Inflammatory macrophage (primary cell): ENCODE measurements around the gene TRIM26.
"Not testable (repeated sequence)": the region's sequence is repeated elsewhere in the genome, so short reads cannot be mapped to it uniquely, and the experiment has no call there.

Source experiments
- DNase-seq, 2 donors: peaks; one replicate each; pipeline ENCODE4 v3.0.0-alpha.2; 2020 to 2022

TRIM26 gene

GRCh38 chr6:30152910-30153610 lies 60.1 kb downstream of the TRIM26 start:
- peak; percentile 19 to 39 for DNase-seq

- no peak for DNase-seq
Measured at GRCh38 chr6:30152016-30152673, 61.1 kb downstream of the TRIM26 start.

GRCh38 chr6:30151580-30151979 lies 61.6 kb downstream of the TRIM26 start:
- no peak for DNase-seq

GRCh38 chr6:30150671-30151395 lies 62.4 kb downstream of the TRIM26 start:
- DNase-seq, result no peak

GRCh38 chr6:30149858-30150550 lies 63.2 kb downstream of the TRIM26 start:
- no peak for DNase-seq

GRCh38 chr6:30149234-30149633 lies 64.0 kb downstream of the TRIM26 start:
- DNase-seq, result no peak

GRCh38 chr6:30147096-30147495 lies 66.1 kb downstream of the TRIM26 start:
- DNase-seq, result no peak

GRCh38 chr6:30145818-30146217 lies 67.4 kb downstream of the TRIM26 start:
- no peak for DNase-seq

GRCh38 chr6:30144811-30145210 lies 68.4 kb downstream of the TRIM26 start:
- no peak for DNase-seq

GRCh38 chr6:30143780-30144179 lies 69.4 kb downstream of the TRIM26 start:
- no peak for DNase-seq

GRCh38 chr6:30142665-30143064 lies 70.5 kb downstream of the TRIM26 start:
- no peak for DNase-seq

- not testable (repeated sequence) for DNase-seq
Measured at GRCh38 chr6:30140240-30140639, 73.0 kb downstream of the TRIM26 start.

GRCh38 chr6:30136570-30137286 lies 76.5 kb downstream of the TRIM26 start:
- DNase-seq, result no peak

- DNase-seq, result no peak
Measured at GRCh38 chr6:30135757-30136156, 77.4 kb downstream of the TRIM26 start, which contains the start of gene TRIM40. TRIM40 (plus strand) TSS chr6:30136140; CDS start chr6:30137037, 897 bp downstream.

GRCh38 chr6:30135147-30135546 lies 78.1 kb downstream of the TRIM26 start:
- DNase-seq, result no peak
